Measurements from ENCODE around the gene RIMKLA. TPM values are rescaled to one million over a fixed set of nuclear protein-coding genes. Genes with fewer than 3 reads are reported as not detected.

Gene RIMKLA
- total and polyA plus RNA-seq, 10 of the 15 experiments (the other 5 are each of a cell fraction or from before 2014, with no cell fraction given) = 0.01 to 0.52 (median 0.08) TPM

DNA sequence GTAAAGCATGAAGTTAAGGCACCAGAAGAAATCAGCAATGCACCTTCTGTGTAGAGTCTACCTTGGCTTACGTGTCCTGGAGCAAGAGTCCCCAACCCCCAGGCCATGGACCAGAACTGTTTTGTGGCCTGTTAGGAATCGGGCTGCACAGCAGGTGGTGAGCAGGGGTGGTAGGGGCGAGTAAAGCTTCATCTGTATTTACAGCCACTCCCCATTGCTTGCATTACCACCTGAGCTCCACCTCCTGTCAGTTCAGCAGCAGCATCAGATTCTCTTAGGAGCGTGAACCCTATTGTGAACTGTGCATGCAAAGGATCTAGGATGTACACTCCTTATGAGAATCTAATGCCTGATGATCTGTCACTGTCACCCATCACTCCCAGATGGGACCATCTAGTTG is 53.7 kb downstream of the RIMKLA start:
- DNase-seq (ENCODE audit: low read depth, low spot score) (no peak), FAIRE-seq (no peak), ATAC-seq (no peak)
- H2AFZ ChIP-seq (ENCODE audit: control insufficient read depth, low read depth, low read length) = no peak overlapping the region
- H3K27ac ChIP-seq (ENCODE audit: control insufficient read depth, insufficient read depth) = no peak overlapping the region
- H3K9me3 ChIP-seq (replicated peaks; ENCODE audit: control insufficient read depth, insufficient read depth, low read length) = no peaks in the 10 kb centered on the region
- SMC1A ChIA-PET (ENCODE audit: uncharacterized antibody, unreplicated experiment) = interaction anchor here (0.9 kb wide), 1 partner anchor 11 kb away, joined by 4 read pairs; no protein-coding TSS in a partner anchor
- intact Hi-C loops (cut with micrococcal nuclease; ENCODE audit: unreplicated experiment) (no loop called here), in situ Hi-C loops (cut with MboI) (no loop called here)
- H4K20me1 ChIP-seq (ENCODE audit: control insufficient read depth, insufficient read depth) = peaks cover 3% of the 10 kb centered on the region; the same call in 1 of the 2 replicates
- RAD21 ChIA-PET (ENCODE audit: unreplicated experiment) = no interaction called here
- TF ChIP-seq ATF7 (IDR thresholded peaks at IDR 0.05; ENCODE audit: low read depth) = no peak
- TF ChIP-seq CREM (IDR thresholded peaks at IDR 0.05; ENCODE audit: low read depth) = no peak
- TF ChIP-seq MTA3 (IDR thresholded peaks at IDR 0.05; ENCODE audit: borderline replicate concordance, low read length) = no peak
- TF ChIP-seq, protein P1, sequence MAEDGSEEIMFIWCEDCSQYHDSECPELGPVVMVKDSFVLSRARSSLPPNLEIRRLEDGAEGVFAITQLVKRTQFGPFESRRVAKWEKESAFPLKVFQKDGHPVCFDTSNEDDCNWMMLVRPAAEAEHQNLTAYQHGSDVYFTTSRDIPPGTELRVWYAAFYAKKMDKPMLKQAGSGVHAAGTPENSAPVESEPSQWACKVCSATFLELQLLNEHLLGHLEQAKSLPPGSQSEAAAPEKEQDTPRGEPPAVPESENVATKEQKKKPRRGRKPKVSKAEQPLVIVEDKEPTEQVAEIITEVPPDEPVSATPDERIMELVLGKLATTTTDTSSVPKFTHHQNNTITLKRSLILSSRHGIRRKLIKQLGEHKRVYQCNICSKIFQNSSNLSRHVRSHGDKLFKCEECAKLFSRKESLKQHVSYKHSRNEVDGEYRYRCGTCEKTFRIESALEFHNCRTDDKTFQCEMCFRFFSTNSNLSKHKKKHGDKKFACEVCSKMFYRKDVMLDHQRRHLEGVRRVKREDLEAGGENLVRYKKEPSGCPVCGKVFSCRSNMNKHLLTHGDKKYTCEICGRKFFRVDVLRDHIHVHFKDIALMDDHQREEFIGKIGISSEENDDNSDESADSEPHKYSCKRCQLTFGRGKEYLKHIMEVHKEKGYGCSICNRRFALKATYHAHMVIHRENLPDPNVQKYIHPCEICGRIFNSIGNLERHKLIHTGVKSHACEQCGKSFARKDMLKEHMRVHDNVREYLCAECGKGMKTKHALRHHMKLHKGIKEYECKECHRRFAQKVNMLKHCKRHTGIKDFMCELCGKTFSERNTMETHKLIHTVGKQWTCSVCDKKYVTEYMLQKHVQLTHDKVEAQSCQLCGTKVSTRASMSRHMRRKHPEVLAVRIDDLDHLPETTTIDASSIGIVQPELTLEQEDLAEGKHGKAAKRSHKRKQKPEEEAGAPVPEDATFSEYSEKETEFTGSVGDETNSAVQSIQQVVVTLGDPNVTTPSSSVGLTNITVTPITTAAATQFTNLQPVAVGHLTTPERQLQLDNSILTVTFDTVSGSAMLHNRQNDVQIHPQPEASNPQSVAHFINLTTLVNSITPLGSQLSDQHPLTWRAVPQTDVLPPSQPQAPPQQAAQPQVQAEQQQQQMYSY (CRISPR knock-in tag; IDR thresholded peaks at IDR 0.05) = no peak
- TF ChIP-seq POLR2A (IDR thresholded peaks at IDR 0.05; ENCODE audit: low read depth, low read length) = no peak
- TF ChIP-seq, protein P2, sequence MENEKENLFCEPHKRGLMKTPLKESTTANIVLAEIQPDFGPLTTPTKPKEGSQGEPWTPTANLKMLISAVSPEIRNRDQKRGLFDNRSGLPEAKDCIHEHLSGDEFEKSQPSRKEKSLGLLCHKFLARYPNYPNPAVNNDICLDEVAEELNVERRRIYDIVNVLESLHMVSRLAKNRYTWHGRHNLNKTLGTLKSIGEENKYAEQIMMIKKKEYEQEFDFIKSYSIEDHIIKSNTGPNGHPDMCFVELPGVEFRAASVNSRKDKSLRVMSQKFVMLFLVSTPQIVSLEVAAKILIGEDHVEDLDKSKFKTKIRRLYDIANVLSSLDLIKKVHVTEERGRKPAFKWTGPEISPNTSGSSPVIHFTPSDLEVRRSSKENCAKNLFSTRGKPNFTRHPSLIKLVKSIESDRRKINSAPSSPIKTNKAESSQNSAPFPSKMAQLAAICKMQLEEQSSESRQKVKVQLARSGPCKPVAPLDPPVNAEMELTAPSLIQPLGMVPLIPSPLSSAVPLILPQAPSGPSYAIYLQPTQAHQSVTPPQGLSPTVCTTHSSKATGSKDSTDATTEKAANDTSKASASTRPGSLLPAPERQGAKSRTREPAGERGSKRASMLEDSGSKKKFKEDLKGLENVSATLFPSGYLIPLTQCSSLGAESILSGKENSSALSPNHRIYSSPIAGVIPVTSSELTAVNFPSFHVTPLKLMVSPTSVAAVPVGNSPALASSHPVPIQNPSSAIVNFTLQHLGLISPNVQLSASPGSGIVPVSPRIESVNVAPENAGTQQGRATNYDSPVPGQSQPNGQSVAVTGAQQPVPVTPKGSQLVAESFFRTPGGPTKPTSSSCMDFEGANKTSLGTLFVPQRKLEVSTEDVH (IDR thresholded peaks at IDR 0.05; ENCODE audit: low read depth, partially characterized antibody) = no peak
- no peak for TF ChIP-seq ZSCAN29 (IDR thresholded peaks at IDR 0.05)
- CTCF ChIA-PET = interaction anchor here (1.2 kb wide), 1 partner anchor 49 kb away, joined by 3 read pairs; no protein-coding TSS in a partner anchor
- H3K4me1 ChIP-seq (ENCODE audit: control insufficient read depth, insufficient read depth, low read length) = no peaks in the 10 kb centered on the region
- no peak overlapping the region for H3K9ac ChIP-seq (ENCODE audit: control insufficient read depth, insufficient read depth, low read length)
- H3K79me2 ChIP-seq (ENCODE audit: control insufficient read depth, insufficient read depth, low read length) = no peaks in the 10 kb centered on the region
- BruUV-seq (replicated peaks) = no TSS peak
- POLR2A ChIA-PET = no interaction called here
- no peaks in the 10 kb centered on the region for H3K36me3 ChIP-seq (ENCODE audit: control insufficient read depth in 2 of 2, insufficient read depth in 2 of 2, low read length in 1 of 2)
- H3K4me2 ChIP-seq (ENCODE audit: control insufficient read depth, insufficient read depth) = no peak overlapping the region
- no peaks in the 10 kb centered on the region for H3K27me3 ChIP-seq (replicated peaks in 1 of 2; ENCODE audit: control insufficient read depth in 2 of 2, insufficient read depth in 2 of 2, low read length in 1 of 2)
- H3K4me3 ChIP-seq = no peak overlapping the region
- WGBS (ENCODE audit: insufficient coverage, insufficient replicate concordance, low lambda C conversion rate, missing lambda C conversion rate) = 39% methylated on average over 4 of the region's 4 CpGs

Data from GM12878 (cell line).